Neural progenitor cell (in vitro differentiated cells): ENCODE measurements around the gene SET. TPM values are rescaled to one million over a fixed set of nuclear protein-coding genes. Genes with fewer than 3 reads are reported as not detected.

ENCODE experiments used
- DNase-seq: peaks from one replicate; pipeline ENCODE4 v3.0.0-alpha.2; 2016; ENCODE audit warnings: low spot score
- H2AFZ ChIP-seq: fragments of 200-600 bp; sonication (generic); replicated peaks from 2 replicates; pipeline ENCODE4 v1.6.1; 2016; ENCODE audit warnings: antibody characterized with exemption
- H3F3A ChIP-seq: fragments of 200-600 bp; sonication (generic); 2 replicates; pipeline ENCODE4 v1.6.1; 2016; ENCODE audit warnings: antibody characterized with exemption, low read depth
- H3K27ac ChIP-seq: fragments of 200-600 bp; sonication (generic); 2 replicates; pipeline ENCODE4 v1.5.1; 2016; ENCODE audit warnings: mild to moderate bottlenecking
- H3K27me3 ChIP-seq: fragments of 200-600 bp; sonication (generic); 2 replicates; pipeline ENCODE4 v1.6.1; 2016; ENCODE audit warnings: mild to moderate bottlenecking, moderate library complexity
- H3K36me3 ChIP-seq: fragments of 200-600 bp; sonication (generic); 2 replicates; pipeline ENCODE4 v1.5.1; 2016
- H3K4me1 ChIP-seq: fragments of 200-600 bp; sonication (generic); 2 replicates; pipeline ENCODE4 v1.6.1; 2016; ENCODE audit warnings: mixed run types
- H3K4me2 ChIP-seq: fragments of 200-600 bp; sonication (generic); 2 replicates; pipeline ENCODE4 v1.6.1; 2016
- H3K4me3 ChIP-seq: fragments of 200-600 bp; sonication (generic); 2 replicates; pipeline ENCODE4 v1.5.1; 2016
- H3K79me2 ChIP-seq: fragments of 200-600 bp; sonication (generic); 2 replicates; pipeline ENCODE4 v1.6.1; 2016; ENCODE audit warnings: low read depth
- H3K9ac ChIP-seq: fragments of 200-600 bp; sonication (generic); 2 replicates; pipeline ENCODE4 v1.6.1; 2016
- H3K9me3 ChIP-seq: fragments of 200-600 bp; sonication (generic); 2 replicates; pipeline ENCODE4 v1.5.1; 2016; ENCODE audit warnings: low read depth
- H4K20me1 ChIP-seq: fragments of 200-600 bp; sonication (generic); 2 replicates; pipeline ENCODE4 v1.6.1; 2016; ENCODE audit warnings: low read depth
- H3K27ac Mint-ChIP-seq: 3 replicates; pipeline ENCODE4 v1.8.0; 2021; ENCODE audit warnings: mixed read lengths
- H3K27me3 Mint-ChIP-seq: 2 replicates; pipeline ENCODE4 v1.8.0; 2022; ENCODE audit warnings: low read depth, mild to moderate bottlenecking, inconsistent platforms, moderate library complexity, mixed read lengths; ENCODE audit not compliant: insufficient read depth
- H3K36me3 Mint-ChIP-seq: 3 replicates; pipeline ENCODE4 v1.8.0; 2021; ENCODE audit warnings: mixed read lengths
- H3K4me1 Mint-ChIP-seq: 3 replicates; pipeline ENCODE4 v1.8.0; 2021; ENCODE audit warnings: mixed read lengths
- H3K4me3 Mint-ChIP-seq: 3 replicates; pipeline ENCODE4 v1.8.0; 2021; ENCODE audit warnings: mild to moderate bottlenecking, moderate library complexity, mixed read lengths
- H3K9me3 Mint-ChIP-seq: 3 replicates; pipeline ENCODE4 v1.8.0; 2020; ENCODE audit warnings: mixed read lengths
- EZH2 ChIP-seq: fragments of 200-600 bp; sonication (generic); IDR thresholded peaks from 2 replicates; pipeline ENCODE4 v1.6.1; 2017; ENCODE audit warnings: antibody characterized with exemption, mild to moderate bottlenecking, moderate library complexity
- EZH2phosphoT487 ChIP-seq: fragments of 200-600 bp; sonication (generic); IDR thresholded peaks from 2 replicates; pipeline ENCODE4 v1.6.1; 2017; ENCODE audit warnings: antibody characterized with exemption
- total RNA-seq: library from RNA; depleted of rRNA; stranded (reverse); fragments of >200 nt; gene quantifications from 2 replicates; pipeline ENCODE4 v1.2.3, GENCODE V29; 2015; ENCODE audit warnings: low replicate concordance
- TF ChIP-seq, protein P1 (sequence below): fragments of 200-600 bp; sonication (generic); IDR thresholded peaks from 2 replicates; pipeline ENCODE4 v1.5.1; 2017; ENCODE audit warnings: antibody characterized with exemption, mild to moderate bottlenecking

SET gene
- total RNA-seq, 1 donor from 2014 or later: 1,683 TPM

GRCh38 chr9:128729766-128730517, 40.9 kb downstream of the SET start:
- no peak overlapping the region for H3K4me3 ChIP-seq
- peaks cover 23% of the 10 kb centered on the region for H3F3A ChIP-seq
- no peaks in the 10 kb centered on the region for H3K79me2 ChIP-seq
- TF ChIP-seq EZH2: no peak
- TF ChIP-seq EZH2phosphoT487: no peak
- TF ChIP-seq, protein P1, sequence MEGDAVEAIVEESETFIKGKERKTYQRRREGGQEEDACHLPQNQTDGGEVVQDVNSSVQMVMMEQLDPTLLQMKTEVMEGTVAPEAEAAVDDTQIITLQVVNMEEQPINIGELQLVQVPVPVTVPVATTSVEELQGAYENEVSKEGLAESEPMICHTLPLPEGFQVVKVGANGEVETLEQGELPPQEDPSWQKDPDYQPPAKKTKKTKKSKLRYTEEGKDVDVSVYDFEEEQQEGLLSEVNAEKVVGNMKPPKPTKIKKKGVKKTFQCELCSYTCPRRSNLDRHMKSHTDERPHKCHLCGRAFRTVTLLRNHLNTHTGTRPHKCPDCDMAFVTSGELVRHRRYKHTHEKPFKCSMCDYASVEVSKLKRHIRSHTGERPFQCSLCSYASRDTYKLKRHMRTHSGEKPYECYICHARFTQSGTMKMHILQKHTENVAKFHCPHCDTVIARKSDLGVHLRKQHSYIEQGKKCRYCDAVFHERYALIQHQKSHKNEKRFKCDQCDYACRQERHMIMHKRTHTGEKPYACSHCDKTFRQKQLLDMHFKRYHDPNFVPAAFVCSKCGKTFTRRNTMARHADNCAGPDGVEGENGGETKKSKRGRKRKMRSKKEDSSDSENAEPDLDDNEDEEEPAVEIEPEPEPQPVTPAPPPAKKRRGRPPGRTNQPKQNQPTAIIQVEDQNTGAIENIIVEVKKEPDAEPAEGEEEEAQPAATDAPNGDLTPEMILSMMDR: no peak
- Mint-ChIP-seq H3K9me3 (no peaks in the 10 kb centered on the region), H3K4me3 (no peak overlapping the region), H3K27ac (no peak overlapping the region), H3K27me3 (peaks cover 4% of the 10 kb centered on the region), H3K4me1 (peaks cover 35% of the 10 kb centered on the region), H3K36me3 (peaks cover 3% of the 10 kb centered on the region)
- H3K36me3 ChIP-seq: no peaks in the 10 kb centered on the region
- H2AFZ ChIP-seq: no peak overlapping the region
- no peak overlapping the region for H3K9ac ChIP-seq
- no peaks in the 10 kb centered on the region for H3K27me3 ChIP-seq
- no peak for DNase-seq
- no peaks in the 10 kb centered on the region for H3K4me1 ChIP-seq
- no peaks in the 10 kb centered on the region for H4K20me1 ChIP-seq
- H3K4me2 ChIP-seq: no peak overlapping the region
- H3K9me3 ChIP-seq: no peaks in the 10 kb centered on the region
- no peak overlapping the region for H3K27ac ChIP-seq

DNA sequence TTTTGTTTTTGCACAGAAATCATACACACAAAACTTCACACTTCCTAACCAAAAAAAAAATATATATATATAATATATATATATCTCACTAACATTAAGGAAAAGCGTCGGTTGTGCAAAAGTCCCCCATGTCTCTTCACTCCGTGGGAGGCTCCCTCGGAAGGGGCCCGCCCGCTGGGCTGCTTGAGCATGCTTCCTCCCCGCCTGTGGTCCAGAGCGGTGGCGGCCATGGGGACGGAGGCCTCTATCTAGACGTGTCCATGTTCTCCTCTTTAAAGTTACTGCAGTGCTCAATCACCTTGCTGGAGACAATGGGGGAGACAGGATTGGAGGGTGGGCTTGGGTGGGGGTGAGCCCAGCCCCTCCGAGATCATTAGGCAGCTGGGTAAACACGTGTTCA, 42.1 kb downstream of the SET start:
- H3K27ac ChIP-seq: no peak overlapping the region
- H3K4me3 ChIP-seq: no peak overlapping the region
- no peaks in the 10 kb centered on the region for H3K4me1 ChIP-seq
- no peaks in the 10 kb centered on the region for H3K79me2 ChIP-seq
- Mint-ChIP-seq H3K36me3 (peaks cover 4% of the 10 kb centered on the region), H3K4me3 (no peak overlapping the region), H3K9me3 (no peaks in the 10 kb centered on the region), H3K27ac (no peak overlapping the region), H3K27me3 (peaks cover 4% of the 10 kb centered on the region), H3K4me1 (peaks cover 31% of the 10 kb centered on the region)
- H3K4me2 ChIP-seq: no peak overlapping the region
- H2AFZ ChIP-seq: no peak overlapping the region
- TF ChIP-seq EZH2phosphoT487 (no peak), EZH2 (no peak)
- TF ChIP-seq, protein P1: no peak
- H4K20me1 ChIP-seq: no peaks in the 10 kb centered on the region
- DNase-seq: no peak
- no peaks in the 10 kb centered on the region for H3K27me3 ChIP-seq
- H3K36me3 ChIP-seq: no peaks in the 10 kb centered on the region
- no peaks in the 10 kb centered on the region for H3K9me3 ChIP-seq
- no peak overlapping the region for H3K9ac ChIP-seq
- peaks cover 11% of the 10 kb centered on the region for H3F3A ChIP-seq

DNA sequence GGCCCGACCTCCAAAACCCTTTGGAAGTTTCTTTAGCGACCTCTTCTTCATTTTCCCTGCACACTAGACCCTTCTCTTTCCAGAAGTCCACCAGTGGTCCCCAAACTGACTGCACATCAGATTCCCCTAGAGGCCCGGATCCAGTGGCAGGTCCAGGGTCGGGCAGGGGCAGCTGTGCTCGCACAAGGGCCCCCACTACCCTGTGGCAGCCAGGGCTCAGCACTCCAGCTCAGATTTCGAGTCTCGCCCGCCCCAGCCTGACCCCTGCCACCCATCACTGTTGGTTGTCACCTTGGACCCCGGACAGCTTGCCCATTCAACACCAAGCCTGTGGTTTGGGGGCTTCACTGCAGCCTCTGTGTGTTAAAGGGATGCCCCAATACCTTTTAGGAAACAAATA, 42.7 kb downstream of the SET start:
- H3K4me1 Mint-ChIP-seq: peaks cover 28% of the 10 kb centered on the region

More for the DNA sequence above, 42.7 kb downstream of the SET start:
- Mint-ChIP-seq H3K27ac (no peak overlapping the region), H3K4me3 (no peak overlapping the region), H3K27me3 (peaks cover 2% of the 10 kb centered on the region), H3K9me3 (no peaks in the 10 kb centered on the region), H3K36me3 (peaks cover 4% of the 10 kb centered on the region)
- no peak overlapping the region for H3K9ac ChIP-seq
- no peak for DNase-seq
- no peaks in the 10 kb centered on the region for H3K27me3 ChIP-seq
- no peak overlapping the region for H3K4me2 ChIP-seq
- no peaks in the 10 kb centered on the region for H3K36me3 ChIP-seq
- peaks cover 9% of the 10 kb centered on the region for H3F3A ChIP-seq
- no peak overlapping the region for H3K27ac ChIP-seq
- H2AFZ ChIP-seq: no peak overlapping the region
- TF ChIP-seq, protein P1: no peak
- no peak for TF ChIP-seq EZH2phosphoT487
- no peak for TF ChIP-seq EZH2
- no peaks in the 10 kb centered on the region for H3K4me1 ChIP-seq
- no peaks in the 10 kb centered on the region for H3K79me2 ChIP-seq
- H3K4me3 ChIP-seq: no peak overlapping the region
- no peaks in the 10 kb centered on the region for H4K20me1 ChIP-seq
- H3K9me3 ChIP-seq: no peaks in the 10 kb centered on the region
